Measurements from ENCODE around the gene NR6A1.

Gene NR6A1

GRCh38 chr9:124771021-124771866 lies at the start of gene NR6A1:
TSS of gene NR6A1 (minus strand) at chr9:124771311.
- DNase-seq = peak; percentile 81 to 90 (median 88)

GRCh38 chr9:124818431-124819281 lies 47.5 kb upstream of the NR6A1 start:
- DNase-seq = no peak

GRCh38 chr9:124815601-124816000 lies 44.5 kb upstream of the NR6A1 start:
- DNase-seq = no peak

GRCh38 chr9:124814164-124814535 lies 43.0 kb upstream of the NR6A1 start:
- DNase-seq = no peak

GRCh38 chr9:124813501-124814163 lies 42.5 kb upstream of the NR6A1 start:
- no peak for DNase-seq

GRCh38 chr9:124813041-124813440 lies 41.9 kb upstream of the NR6A1 start:
- DNase-seq = no peak

- no peak for DNase-seq
Observed at GRCh38 chr9:124812441-124812876, 41.3 kb upstream of the NR6A1 start.

GRCh38 chr9:124810663-124811355 lies 39.7 kb upstream of the NR6A1 start:
- no peak for DNase-seq

- DNase-seq = no peak
Observed at GRCh38 chr9:124809741-124810500, 38.8 kb upstream of the NR6A1 start.

GRCh38 chr9:124809211-124809610 lies 38.1 kb upstream of the NR6A1 start:
- no peak for DNase-seq

GRCh38 chr9:124808246-124808956 lies 37.3 kb upstream of the NR6A1 start:
- DNase-seq = no peak

GRCh38 chr9:124805186-124805585 lies 34.1 kb upstream of the NR6A1 start:
- no peak for DNase-seq

GRCh38 chr9:124803911-124804310 lies 32.8 kb upstream of the NR6A1 start:
- no peak for DNase-seq

- no peak for DNase-seq
Observed at GRCh38 chr9:124802426-124802825, 31.3 kb upstream of the NR6A1 start.

GRCh38 chr9:124801356-124801755 lies 30.2 kb upstream of the NR6A1 start:
- DNase-seq = no peak

GRCh38 chr9:124800306-124801259 lies 29.5 kb upstream of the NR6A1 start:
- no peak for DNase-seq

GRCh38 chr9:124799274-124800006 lies 28.3 kb upstream of the NR6A1 start:
- DNase-seq = no peak

GRCh38 chr9:124797343-124798103 lies 26.4 kb upstream of the NR6A1 start:
- no peak for DNase-seq

Data from stimulated activated naive CD4-positive, alpha-beta T cell (primary cell).